Myocyte (in vitro differentiated cells): ENCODE data around the gene OR5B2. TPM values are rescaled to one million over a fixed set of nuclear protein-coding genes. Genes with fewer than 3 reads are reported as not detected.
A peak's percentile ranks its signal among the peaks of the same experiment; 100 is the strongest.
"Not testable (repeated sequence)": the region's sequence is repeated elsewhere in the genome, so short reads cannot be mapped to it uniquely, and the experiment has no call there.

ENCODE experiments used
- DNase-seq: peaks from one replicate; pipeline ENCODE4 v3.0.0-alpha.2; 2012; ENCODE audit warnings: low read depth
- polyA plus RNA-seq: library from polyadenylated mRNA; unstranded; fragments of >200 nt; gene quantifications from one replicate; pipeline ENCODE4 v1.2.1, GENCODE V29; 2012; ENCODE audit warnings: missing spikeins
- total RNA-seq: library from RNA; depleted of rRNA; stranded (reverse); fragments of >200 nt; gene quantifications from 2 replicates; pipeline ENCODE4 v1.2.3, GENCODE V29; 2014

Gene OR5B2
- total RNA-seq: not detected in 2 replicates
- not detected for polyA plus RNA-seq

- DNase-seq: no peak
Observed at GRCh38 chr11:58428021-58428420, at the start of gene OR5B2. TSS of gene OR5B2 (minus strand) at chr11:58428121. CDS start at chr11:58423261, 4,860 bp downstream.

- no peak for DNase-seq
Observed at GRCh38 chr11:58471892-58472291, 44.0 kb upstream of the OR5B2 start.

- no peak for DNase-seq
Observed at GRCh38 chr11:58466293-58466692, 38.4 kb upstream of the OR5B2 start.

GRCh38 chr11:58465690-58466089, 37.8 kb upstream of the OR5B2 start:
- DNase-seq: no peak

- no peak for DNase-seq
Observed at GRCh38 chr11:58451585-58451984, 23.7 kb upstream of the OR5B2 start.

GRCh38 chr11:58446294-58446693, 18.4 kb upstream of the OR5B2 start:
- no peak for DNase-seq

GRCh38 chr11:58444300-58444699, 16.4 kb upstream of the OR5B2 start:
- DNase-seq: no peak

GRCh38 chr11:58442136-58442535, 14.2 kb upstream of the OR5B2 start, which contains the start of gene OR5B12:
TSS of gene OR5B12 (minus strand) at chr11:58442236. CDS start at chr11:58440151, 2,085 bp downstream.
- DNase-seq: no peak

GRCh38 chr11:58438486-58438885, 10.6 kb upstream of the OR5B2 start:
- no peak for DNase-seq

GRCh38 chr11:58434217-58434616, 6.3 kb upstream of the OR5B2 start:
- DNase-seq: no peak

- DNase-seq: no peak
Observed at GRCh38 chr11:58433638-58434203, 5.8 kb upstream of the OR5B2 start.

GRCh38 chr11:58429273-58429672, 1.4 kb upstream of the OR5B2 start:
- no peak for DNase-seq

- DNase-seq: no peak
Observed at GRCh38 chr11:58406774-58407173, 21.1 kb downstream of the OR5B2 start, which contains the start of gene OR5B3. TSS of gene OR5B3 (minus strand) at chr11:58406874. CDS start at chr11:58403409, 3,465 bp downstream.

GRCh38 chr11:58399622-58400021, 28.3 kb downstream of the OR5B2 start:
- not testable (repeated sequence) for DNase-seq

- no peak for DNase-seq
Observed at GRCh38 chr11:58395581-58395980, 32.3 kb downstream of the OR5B2 start.

GRCh38 chr11:58394195-58394594, 33.7 kb downstream of the OR5B2 start:
- DNase-seq: peak; percentile 68

GRCh38 chr11:58392746-58393145, 35.2 kb downstream of the OR5B2 start:
- DNase-seq: no peak

- no peak for DNase-seq
Observed at GRCh38 chr11:58391879-58392278, 36.0 kb downstream of the OR5B2 start.

- no peak for DNase-seq
Observed at GRCh38 chr11:58390551-58391063, 37.3 kb downstream of the OR5B2 start.
